Measurements from ENCODE around the gene CNTN3.

DNA sequence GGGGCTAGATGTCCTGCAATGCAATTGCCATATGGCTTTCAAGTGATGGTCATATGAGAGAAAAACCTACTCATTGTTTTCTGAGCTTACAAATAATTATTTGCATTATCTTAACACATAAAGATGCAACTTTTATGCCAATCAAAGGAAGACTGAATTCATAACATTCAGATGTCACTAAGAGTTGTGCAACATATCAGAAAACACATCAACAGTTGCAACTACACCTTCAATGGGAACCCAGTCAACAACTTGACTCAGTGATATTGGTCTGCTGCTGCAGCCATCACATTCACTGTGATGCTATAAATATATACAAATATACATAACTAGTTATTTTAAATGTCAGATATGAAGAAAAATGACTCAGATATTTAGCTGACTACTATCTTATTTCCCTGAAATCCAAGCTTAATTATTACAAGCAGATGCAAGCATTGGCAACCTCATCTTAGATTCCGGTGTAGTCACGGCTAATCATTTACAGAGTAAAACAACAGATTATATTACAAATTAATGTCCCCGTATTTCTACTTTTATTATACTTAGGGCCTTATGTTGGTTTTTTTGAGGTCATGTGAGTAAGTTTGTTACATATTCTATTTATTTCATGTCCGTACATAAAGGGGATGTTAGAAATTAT is 23.7 kb downstream of the CNTN3 start:
- TF ChIP-seq POLR2A (IDR thresholded peaks at IDR 0.05): no peak
- TF ChIP-seq, protein P1, sequence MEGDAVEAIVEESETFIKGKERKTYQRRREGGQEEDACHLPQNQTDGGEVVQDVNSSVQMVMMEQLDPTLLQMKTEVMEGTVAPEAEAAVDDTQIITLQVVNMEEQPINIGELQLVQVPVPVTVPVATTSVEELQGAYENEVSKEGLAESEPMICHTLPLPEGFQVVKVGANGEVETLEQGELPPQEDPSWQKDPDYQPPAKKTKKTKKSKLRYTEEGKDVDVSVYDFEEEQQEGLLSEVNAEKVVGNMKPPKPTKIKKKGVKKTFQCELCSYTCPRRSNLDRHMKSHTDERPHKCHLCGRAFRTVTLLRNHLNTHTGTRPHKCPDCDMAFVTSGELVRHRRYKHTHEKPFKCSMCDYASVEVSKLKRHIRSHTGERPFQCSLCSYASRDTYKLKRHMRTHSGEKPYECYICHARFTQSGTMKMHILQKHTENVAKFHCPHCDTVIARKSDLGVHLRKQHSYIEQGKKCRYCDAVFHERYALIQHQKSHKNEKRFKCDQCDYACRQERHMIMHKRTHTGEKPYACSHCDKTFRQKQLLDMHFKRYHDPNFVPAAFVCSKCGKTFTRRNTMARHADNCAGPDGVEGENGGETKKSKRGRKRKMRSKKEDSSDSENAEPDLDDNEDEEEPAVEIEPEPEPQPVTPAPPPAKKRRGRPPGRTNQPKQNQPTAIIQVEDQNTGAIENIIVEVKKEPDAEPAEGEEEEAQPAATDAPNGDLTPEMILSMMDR (IDR thresholded peaks at IDR 0.05): no peak

Data from body of pancreas (tissue), 4 donors.